Endothelial cell of umbilical vein (primary cell): ENCODE results near the gene RPS21. TPM values are rescaled to one million over a fixed set of nuclear protein-coding genes. Genes with fewer than 3 reads are reported as not detected.

Experiments
- BruUV-seq: library from RNA; stranded (reverse); fragments of 400-500 nt; replicated peaks from 2 replicates; lab custom pipeline; 2021; lab: Mats Ljungman, UMichigan
- CTCF ChIA-PET: fragments of 300-600, 350-600 bp; sonication (Branson Sonifier 250); formaldehyde crosslinking; loops from one replicate; lab custom pipeline; 2021; ENCODE audit warnings: antibody characterized with exemption, inconsistent platforms; lab: Charles Lee
- POLR2A ChIA-PET: fragments of 300-600, 350-600 bp; sonication (Branson Sonifier 250); formaldehyde crosslinking; loops from one replicate; lab custom pipeline; 2021; ENCODE audit warnings: antibody characterized with exemption, inconsistent platforms; lab: Charles Lee
- DNase-seq: peaks from one replicate; pipeline ENCODE4 v3.0.0-alpha.2; 2011; ENCODE audit warnings: low read depth, low spot score
- FAIRE-seq: peaks from 2 replicates; lab custom pipeline; 2011; peaks lifted over from hg19 to GRCh38; lab: Jason Lieb, UNC
- H2AFZ ChIP-seq: 2 replicates; pipeline ENCODE4 v1.6.0; 2012; ENCODE audit warnings: low read depth, low read length, control low read depth, inconsistent platforms
- H3K27ac ChIP-seq: 2 replicates; pipeline ENCODE4 v1.5.1; 2011; ENCODE audit warnings: low read depth, mild to moderate bottlenecking, control low read depth, low read length, moderate library complexity; ENCODE audit not compliant: insufficient read depth
- H3K27me3 ChIP-seq, 2 experiments: 2 replicates each; pipeline versions ENCODE4 v1.6.0 to v1.6.1; 2011; ENCODE audit warnings: low read length in 2 of 2, mixed read lengths in 1 of 2; ENCODE audit not compliant: control insufficient read depth in 2 of 2, insufficient read depth in 2 of 2
- H3K36me3 ChIP-seq, 2 experiments: 2 replicates in 1 of 2; 3 replicates in 1 of 2; pipeline ENCODE4 v1.5.1; 2011; ENCODE audit warnings: low read length in 2 of 2, mild to moderate bottlenecking in 1 of 2, moderate library complexity in 1 of 2; ENCODE audit not compliant: control insufficient read depth in 2 of 2, insufficient read depth in 2 of 2; ENCODE audit errors: extremely low read depth in 1 of 2
- H3K4me1 ChIP-seq: 3 replicates; pipeline ENCODE4 v1.5.1; 2011; ENCODE audit warnings: mild to moderate bottlenecking, low read length; ENCODE audit not compliant: control insufficient read depth, insufficient read depth; ENCODE audit errors: extremely low read depth
- H3K4me2 ChIP-seq: 2 replicates; pipeline ENCODE4 v1.6.1; 2011; ENCODE audit warnings: low read length, control low read depth, mixed read lengths; ENCODE audit not compliant: insufficient read depth
- H3K4me3 ChIP-seq, 3 experiments: fragments of 200-600 bp in 1 of 3; sonication (generic), shearing (Covaris generic) in 1 of 3; replicated peaks in 1 of 3; 2 replicates each; pipeline ENCODE4 v1.5.1; 2011 to 2016; ENCODE audit warnings: control low read depth in 3 of 3, low read length in 3 of 3, mild to moderate bottlenecking in 2 of 3, inconsistent platforms in 1 of 3, low read depth in 1 of 3, moderate library complexity in 1 of 3; ENCODE audit not compliant: insufficient read depth in 1 of 3
- H3K79me2 ChIP-seq: 2 replicates; pipeline ENCODE4 v1.6.0; 2012; ENCODE audit warnings: low read length, inconsistent platforms; ENCODE audit not compliant: control insufficient read depth, insufficient read depth
- H3K9ac ChIP-seq: replicated peaks from 2 replicates; pipeline ENCODE3; 2011; ENCODE audit warnings: low read length, control low read depth; ENCODE audit not compliant: insufficient read depth; ENCODE audit errors: extremely low read depth
- H3K9me1 ChIP-seq: replicated peaks from 3 replicates; pipeline ENCODE4 v1.6.0; 2011; ENCODE audit warnings: mild to moderate bottlenecking, low read length; ENCODE audit not compliant: control insufficient read depth, insufficient read depth; ENCODE audit errors: extremely low read depth
- H3K9me3 ChIP-seq: replicated peaks from 2 replicates; pipeline ENCODE4 v1.5.1; 2012; ENCODE audit warnings: low read length, inconsistent platforms; ENCODE audit not compliant: control insufficient read depth, insufficient read depth
- H4K20me1 ChIP-seq: replicated peaks from 2 replicates; pipeline ENCODE3; 2011; ENCODE audit warnings: mild to moderate bottlenecking, low read length; ENCODE audit not compliant: control insufficient read depth, insufficient read depth; ENCODE audit errors: extremely low read depth
- CTCF ChIP-seq, 2 donors: IDR thresholded peaks; 1 replicate in 1 of 2; 2 replicates in 1 of 2; pipeline ENCODE4 v1.5.1; 2011; ENCODE audit warnings: low read length in 2 of 2, mild to moderate bottlenecking in 2 of 2, moderate library complexity in 2 of 2, control low read depth in 1 of 2, inconsistent platforms in 1 of 2, low read depth in 1 of 2; ENCODE audit not compliant: insufficient read depth in 1 of 2; ENCODE audit errors: extremely low read depth in 1 of 2
- EZH2 ChIP-seq: IDR thresholded peaks from 2 replicates; pipeline ENCODE4 v1.6.1; 2012; ENCODE audit warnings: borderline replicate concordance, low read depth, mild to moderate bottlenecking, moderate library complexity, low read length, inconsistent platforms; ENCODE audit not compliant: severe bottlenecking
- FOS ChIP-seq: IDR thresholded peaks from 2 replicates; pipeline ENCODE4 v1.6.1; 2011; ENCODE audit warnings: mild to moderate bottlenecking, low read length, moderate library complexity, borderline replicate concordance; ENCODE audit not compliant: insufficient read depth
- GATA2 ChIP-seq: IDR thresholded peaks from 2 replicates; pipeline ENCODE4 v1.7.0; 2011; ENCODE audit warnings: low read depth, mild to moderate bottlenecking, moderate library complexity, mixed read lengths, low read length; ENCODE audit not compliant: insufficient read length, insufficient read depth
- JUN ChIP-seq: IDR thresholded peaks from 2 replicates; pipeline ENCODE4 v1.6.1; 2011; ENCODE audit warnings: borderline replicate concordance, low read depth; ENCODE audit not compliant: insufficient read length, insufficient read depth
- MAX ChIP-seq: IDR thresholded peaks from 2 replicates; pipeline ENCODE4 v1.6.1; 2011; ENCODE audit not compliant: insufficient read depth, insufficient read length
- MYC ChIP-seq: IDR thresholded peaks from one replicate; pipeline ENCODE4 v1.6.1; 2011; ENCODE audit warnings: mild to moderate bottlenecking, low read depth, low read length
- POLR2A ChIP-seq: IDR thresholded peaks from 2 replicates; pipeline ENCODE4 v1.6.1; 2012; ENCODE audit warnings: low read depth, mild to moderate bottlenecking, control low read depth, low read length
- POLR2AphosphoS5 ChIP-seq: IDR thresholded peaks from 2 replicates; pipeline ENCODE4 v1.6.1; 2012; ENCODE audit warnings: low read depth, mild to moderate bottlenecking, control low read depth, low read length, moderate library complexity; ENCODE audit not compliant: insufficient read depth
- dilution Hi-C: fragments of 300-500 bp; cut with MboI; formaldehyde crosslinking; loops from one replicate; pipeline ENCODE4 v1.15.0; 2019; ENCODE audit warnings: low sequenced_read_pairs; ENCODE audit not compliant: extremely low pct_ligation_motif_present
- intact Hi-C: fragments of 100-400 bp; cut with micrococcal nuclease; formaldehyde crosslinking; loops from one replicate; pipeline ENCODE4 v1.10.0; 2022
- polyA plus RNA-seq, 4 experiments: library from polyadenylated mRNA; depleted of rRNA in 3 of 4; stranded (reverse) in 3 of 4; unstranded in 1 of 4; fragments of >200 nt; gene quantifications; 2 replicates each; pipeline versions ENCODE4 v1.2.1 to v1.2.3, GENCODE V29; 2011 to 2012; ENCODE audit warnings: missing spikeins in 1 of 4
- total RNA-seq: library from RNA; stranded (reverse); gene quantifications from 2 replicates; pipeline ENCODE4 v1.2.3, GENCODE V29; 2021

The RPS21 gene
- total and polyA plus RNA-seq, 2 donors (not counting 3 experiments of a cell fraction or from before 2014, with no cell fraction given): 1,644 to 7,710 TPM

GRCh38 chr20:62422636-62423325 is 35.9 kb downstream of the RPS21 start:
- no peaks in the 10 kb centered on the region for H3K9me1 ChIP-seq
- no peaks in the 10 kb centered on the region for H3K9me3 ChIP-seq
- DNase-seq: no peak
- H3K79me2 ChIP-seq: no peaks in the 10 kb centered on the region
- FAIRE-seq: no peak
- no peak overlapping the region for H3K4me3 ChIP-seq
- dilution Hi-C loops (no loop called here), intact Hi-C loops (no loop called here)
- no peak overlapping the region for H2AFZ ChIP-seq
- ChIA-PET CTCF (interaction anchor here (1.2 kb wide), 1 partner anchor 13 kb away, joined by 3 read pairs; no protein-coding TSS in a partner anchor), POLR2A (no interaction called here)
- no peaks in the 10 kb centered on the region for H3K4me1 ChIP-seq
- no TSS peak for BruUV-seq
- no peak overlapping the region for H3K9ac ChIP-seq
- H3K27me3 ChIP-seq: no peaks in the 10 kb centered on the region
- no peak for TF ChIP-seq GATA2
- no peak for TF ChIP-seq POLR2AphosphoS5
- TF ChIP-seq CTCF (IDR thresholded peaks at IDR 0.05; ENCODE audit: extremely low read depth in 1 of 2, insufficient read depth in 1 of 2, low read depth in 1 of 2, low read length in 2 of 2): no peak
- no peak for TF ChIP-seq POLR2A
- H3K4me2 ChIP-seq: no peak overlapping the region
- no peaks in the 10 kb centered on the region for H4K20me1 ChIP-seq
- H3K27ac ChIP-seq: no peak overlapping the region
- H3K36me3 ChIP-seq: no peaks in the 10 kb centered on the region

GRCh38 chr20:62423326-62423706 is 36.4 kb downstream of the RPS21 start:
- dilution Hi-C loops (no loop called here), intact Hi-C loops (no loop called here)
- no peaks in the 10 kb centered on the region for H3K4me1 ChIP-seq
- no peaks in the 10 kb centered on the region for H3K9me3 ChIP-seq
- H3K79me2 ChIP-seq: no peaks in the 10 kb centered on the region
- no peaks in the 10 kb centered on the region for H4K20me1 ChIP-seq
- H3K9ac ChIP-seq: no peak overlapping the region
- H3K36me3 ChIP-seq: no peaks in the 10 kb centered on the region
- no peak for FAIRE-seq
- no TSS peak for BruUV-seq
- no peaks in the 10 kb centered on the region for H3K27me3 ChIP-seq
- no peak overlapping the region for H3K4me2 ChIP-seq
- CTCF ChIA-PET: interaction anchor here (1.2 kb wide), 1 partner anchor 13 kb away, joined by 3 read pairs; no protein-coding TSS in a partner anchor
- TF ChIP-seq JUN (no peak), GATA2 (no peak), POLR2A (no peak), MYC (no peak), POLR2AphosphoS5 (no peak), CTCF (IDR thresholded peaks at IDR 0.05; ENCODE audit: extremely low read depth in 1 of 2, insufficient read depth in 1 of 2, low read depth in 1 of 2, low read length in 2 of 2) (no peak), MAX (no peak), EZH2 (no peak), FOS (no peak)
- H2AFZ ChIP-seq: no peak overlapping the region
- DNase-seq: no peak
- H3K27ac ChIP-seq: no peak overlapping the region
- POLR2A ChIA-PET: no interaction called here
- no peak overlapping the region for H3K4me3 ChIP-seq
- no peaks in the 10 kb centered on the region for H3K9me1 ChIP-seq
